Mammary epithelial cell (primary cell): ENCODE measurements around the gene TLX2.

Experiments used
- EZH2 ChIP-seq: IDR thresholded peaks from 2 replicates; pipeline ENCODE4 v1.6.1; 2012; ENCODE audit warnings: low read length, inconsistent platforms, borderline replicate concordance
- TF ChIP-seq, protein P1 (sequence below), 2 donors: IDR thresholded peaks in 1 of 2; conservative IDR thresholded peaks in 1 of 2; 2 replicates each; pipeline ENCODE4 v1.5.1; 2011 to 2012; ENCODE audit warnings: inconsistent platforms in 2 of 2, low read length in 2 of 2, mild to moderate bottlenecking in 2 of 2, control low read depth in 1 of 2, low read depth in 1 of 2; ENCODE audit not compliant: insufficient read depth in 1 of 2; ENCODE audit errors: extremely low read depth in 1 of 2

GRCh38 chr2:74512744-74513604 lies 1.3 kb upstream of the TLX2 start:
- TF ChIP-seq, protein P1, sequence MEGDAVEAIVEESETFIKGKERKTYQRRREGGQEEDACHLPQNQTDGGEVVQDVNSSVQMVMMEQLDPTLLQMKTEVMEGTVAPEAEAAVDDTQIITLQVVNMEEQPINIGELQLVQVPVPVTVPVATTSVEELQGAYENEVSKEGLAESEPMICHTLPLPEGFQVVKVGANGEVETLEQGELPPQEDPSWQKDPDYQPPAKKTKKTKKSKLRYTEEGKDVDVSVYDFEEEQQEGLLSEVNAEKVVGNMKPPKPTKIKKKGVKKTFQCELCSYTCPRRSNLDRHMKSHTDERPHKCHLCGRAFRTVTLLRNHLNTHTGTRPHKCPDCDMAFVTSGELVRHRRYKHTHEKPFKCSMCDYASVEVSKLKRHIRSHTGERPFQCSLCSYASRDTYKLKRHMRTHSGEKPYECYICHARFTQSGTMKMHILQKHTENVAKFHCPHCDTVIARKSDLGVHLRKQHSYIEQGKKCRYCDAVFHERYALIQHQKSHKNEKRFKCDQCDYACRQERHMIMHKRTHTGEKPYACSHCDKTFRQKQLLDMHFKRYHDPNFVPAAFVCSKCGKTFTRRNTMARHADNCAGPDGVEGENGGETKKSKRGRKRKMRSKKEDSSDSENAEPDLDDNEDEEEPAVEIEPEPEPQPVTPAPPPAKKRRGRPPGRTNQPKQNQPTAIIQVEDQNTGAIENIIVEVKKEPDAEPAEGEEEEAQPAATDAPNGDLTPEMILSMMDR (conservative IDR thresholded peaks at IDR 0.05 in 1 of 2, IDR thresholded peaks at IDR 0.05 in 1 of 2; ENCODE audit: extremely low read depth in 1 of 2, insufficient read depth in 1 of 2, low read depth in 1 of 2, low read length in 2 of 2), result no peak
- TF ChIP-seq EZH2, result no peak
